Body of pancreas (tissue), 4 donors: ENCODE measurements around the gene GRIN1.

Experiments
- CTCF ChIP-seq, 7 experiments: fragments of 450-650 bp in 4 of 7; fragments of 200-600 bp in 3 of 7; sonication (generic) in 3 of 7; IDR thresholded peaks; one replicate each; pipeline ENCODE4 v1.5.1; 2016 to 2019; ENCODE audit warnings: antibody characterized with exemption in 7 of 7
- POLR2A ChIP-seq, 3 donors: fragments of 450-650 bp; IDR thresholded peaks; one replicate each; pipeline ENCODE4 v1.6.1; 2016; ENCODE audit warnings: antibody characterized with exemption in 3 of 3, mild to moderate bottlenecking in 2 of 3

DNA sequence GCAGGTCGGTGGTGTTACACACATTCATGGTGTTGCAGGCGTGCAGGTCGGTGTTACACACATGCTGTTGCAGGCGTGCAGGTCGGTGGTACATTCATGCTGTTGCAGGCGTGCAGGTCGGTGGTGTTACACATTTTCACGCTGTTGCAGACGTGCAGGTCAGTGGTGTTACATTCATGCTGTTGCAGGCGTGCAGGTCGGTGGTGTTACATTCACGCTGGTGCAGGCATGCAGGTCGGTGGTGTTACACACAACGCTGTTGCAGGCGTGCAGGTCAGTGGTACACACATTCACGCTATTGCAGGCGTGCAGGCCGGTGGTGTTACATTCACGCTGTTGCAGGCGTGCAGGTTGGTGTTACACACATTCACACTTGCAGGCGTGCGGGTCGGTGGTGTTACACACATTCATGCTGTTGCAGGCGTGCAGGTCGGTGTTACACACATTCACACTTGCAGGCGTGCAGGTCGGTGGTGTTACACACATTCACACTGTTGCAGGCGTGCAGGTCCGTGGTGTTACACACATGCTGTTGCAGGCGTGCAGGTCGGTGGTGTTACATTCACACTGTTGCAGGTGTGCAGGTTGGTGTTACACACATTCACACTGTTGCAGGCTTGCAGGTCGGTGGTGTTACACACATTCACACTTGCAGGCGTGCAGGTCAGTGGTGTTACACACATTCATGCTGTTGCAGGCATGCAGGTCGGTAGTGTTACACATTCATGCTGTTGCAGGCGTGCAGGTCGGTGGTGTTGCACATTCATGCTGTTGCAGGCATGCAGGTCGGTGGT lies 35.6 kb upstream of the GRIN1 start:
- TF ChIP-seq CTCF (IDR thresholded peaks at IDR 0.05) (no peak), POLR2A (IDR thresholded peaks at IDR 0.05) (no peak)
